ENCODE results near the gene UPF1. TPM values are rescaled to one million over a fixed set of nuclear protein-coding genes. Genes with fewer than 3 reads are reported as not detected.

UPF1 gene
- total and polyA plus RNA-seq, 11 donors: 27.5 to 84.4 (median 38.3) TPM

- intact Hi-C loops (cut with DNase I): loop anchor here in 2 of 10 donors (10.0 kb wide), 1 partner anchor 95 kb away; no protein-coding TSS in a partner anchor
- H3K4me1 ChIP-seq: peaks cover 0 to 19% (median 9%) of the 10 kb centered on the region in 12 donors
- no peaks in the 10 kb centered on the region for H3K9me3 ChIP-seq
- WGBS, 4 donors: 77 to 85% (median 82%) methylated on average over 10 of the region's 10 CpGs
- no peak for ATAC-seq
- no peak for TF ChIP-seq POLR2A (IDR thresholded peaks at IDR 0.05)
- TF ChIP-seq, protein P1, sequence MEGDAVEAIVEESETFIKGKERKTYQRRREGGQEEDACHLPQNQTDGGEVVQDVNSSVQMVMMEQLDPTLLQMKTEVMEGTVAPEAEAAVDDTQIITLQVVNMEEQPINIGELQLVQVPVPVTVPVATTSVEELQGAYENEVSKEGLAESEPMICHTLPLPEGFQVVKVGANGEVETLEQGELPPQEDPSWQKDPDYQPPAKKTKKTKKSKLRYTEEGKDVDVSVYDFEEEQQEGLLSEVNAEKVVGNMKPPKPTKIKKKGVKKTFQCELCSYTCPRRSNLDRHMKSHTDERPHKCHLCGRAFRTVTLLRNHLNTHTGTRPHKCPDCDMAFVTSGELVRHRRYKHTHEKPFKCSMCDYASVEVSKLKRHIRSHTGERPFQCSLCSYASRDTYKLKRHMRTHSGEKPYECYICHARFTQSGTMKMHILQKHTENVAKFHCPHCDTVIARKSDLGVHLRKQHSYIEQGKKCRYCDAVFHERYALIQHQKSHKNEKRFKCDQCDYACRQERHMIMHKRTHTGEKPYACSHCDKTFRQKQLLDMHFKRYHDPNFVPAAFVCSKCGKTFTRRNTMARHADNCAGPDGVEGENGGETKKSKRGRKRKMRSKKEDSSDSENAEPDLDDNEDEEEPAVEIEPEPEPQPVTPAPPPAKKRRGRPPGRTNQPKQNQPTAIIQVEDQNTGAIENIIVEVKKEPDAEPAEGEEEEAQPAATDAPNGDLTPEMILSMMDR (IDR thresholded peaks at IDR 0.05): no peak
- H3K27ac ChIP-seq: no peak overlapping the region
- H3K4me3 ChIP-seq: no peak overlapping the region
- H3K36me3 ChIP-seq: no peaks in the 10 kb centered on the region
- H3K27me3 ChIP-seq: peaks cover 0 to 17% (median 8%) of the 10 kb centered on the region in 9 donors
- DNase-seq: no peak
Observed at GRCh38 chr19:18889949-18890745, 58.4 kb downstream of the UPF1 start.

DNA sequence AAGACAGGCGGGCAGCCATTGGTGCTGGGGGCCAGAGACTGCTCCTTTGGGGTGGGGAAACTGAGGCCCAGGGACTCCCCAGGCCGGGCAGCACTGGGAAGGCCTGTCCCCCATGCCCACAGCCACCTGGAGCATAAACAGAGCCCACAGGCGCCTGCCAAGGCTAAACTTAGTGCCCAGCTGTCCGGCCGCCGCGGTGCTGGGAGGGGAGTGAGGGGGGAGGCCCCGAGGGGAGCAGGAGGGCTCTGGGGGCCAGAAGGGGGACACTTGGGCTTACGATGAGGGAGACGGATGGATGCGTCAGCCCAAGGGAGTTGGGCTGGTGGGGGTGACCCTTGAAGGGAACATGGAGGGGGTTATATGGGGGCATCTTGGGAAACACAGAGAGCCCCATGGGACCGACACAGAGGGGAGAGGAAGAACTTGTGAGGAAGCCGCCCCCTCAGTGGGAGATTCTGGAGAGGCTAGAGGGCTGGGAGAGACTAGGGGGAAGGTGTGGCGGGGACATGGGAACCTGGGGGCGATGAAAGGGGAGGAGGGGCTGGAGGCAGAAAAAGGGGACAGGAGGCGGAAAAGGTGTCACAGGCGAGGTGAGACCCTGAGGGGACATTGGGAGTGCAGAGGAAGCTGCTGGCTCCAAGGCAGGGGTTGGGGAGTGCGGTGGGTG lies 62.0 kb downstream of the UPF1 start:
- H3K4me3 ChIP-seq: no peak overlapping the region
- intact Hi-C loops (cut with DNase I): loop anchor here in 2 of 10 donors (10.0 kb wide), 1 partner anchor 91 kb away; no protein-coding TSS in a partner anchor
- H3K4me1 ChIP-seq: peaks cover 0 to 33% (median 13%) of the 10 kb centered on the region in 12 donors
- TF ChIP-seq POLR2A (IDR thresholded peaks at IDR 0.05): no peak
- TF ChIP-seq, protein P1 (IDR thresholded peaks at IDR 0.05): no peak
- ATAC-seq (peak in 2 of 4 donors; percentile 45 to 51), DNase-seq (peak in 1 of 5 donors; percentile 19)
- H3K36me3 ChIP-seq: peaks cover 0 to 2% (median 0%) of the 10 kb centered on the region in 9 donors
- no peak overlapping the region for H3K27ac ChIP-seq
- H3K27me3 ChIP-seq: peaks cover 0 to 26% (median 12%) of the 10 kb centered on the region in 9 donors
- H3K9me3 ChIP-seq: no peaks in the 10 kb centered on the region
- 31 to 35% (median 33%) methylated on average over 13 to 18 of the region's 18 CpGs for WGBS, 4 donors

DNA sequence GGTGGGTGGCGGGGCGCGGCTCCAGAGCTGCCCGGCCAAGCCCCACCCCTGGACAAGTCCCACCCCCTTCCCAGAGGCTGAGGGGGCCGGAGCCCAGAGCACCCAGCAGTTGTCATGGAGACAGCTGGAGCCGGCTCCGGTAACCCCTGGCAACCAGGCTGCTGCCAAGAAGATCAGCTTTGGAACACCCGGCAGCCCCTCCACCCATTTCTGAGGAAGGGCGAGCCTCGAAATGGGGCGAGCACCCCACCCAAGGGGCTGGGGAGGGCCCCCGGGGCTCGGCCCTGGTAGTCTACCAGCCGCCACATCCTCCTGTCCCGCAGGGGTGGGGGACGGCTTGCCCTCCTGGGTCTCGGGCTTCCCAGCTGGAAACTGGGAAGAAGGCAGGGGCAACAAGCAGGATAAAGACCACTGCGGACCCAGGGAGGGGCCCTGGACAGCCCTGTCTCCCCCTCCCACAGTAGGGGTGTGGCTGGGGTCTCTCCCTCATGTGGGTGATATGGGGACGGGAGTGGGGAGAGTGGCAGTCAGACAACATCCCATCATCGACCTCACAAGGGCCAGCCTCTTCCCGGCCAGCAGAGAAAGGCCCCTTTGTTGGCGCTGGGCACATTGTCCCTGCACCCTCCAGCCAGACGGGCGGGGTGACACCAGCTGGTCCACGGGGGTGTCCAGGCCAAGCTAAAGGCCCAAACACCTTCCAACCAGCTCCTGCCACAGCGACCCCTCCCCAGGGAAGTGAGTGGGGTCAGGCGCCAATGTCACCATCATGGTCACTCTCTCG lies 62.7 kb downstream of the UPF1 start:
- Histone ChIP-seq H3K4me3 (peak overlapping the region in 10 of 12 donors; percentile 31 to 64 (median 54)), H3K27ac (peak overlapping the region in 1 of 12 donors; percentile 22), H3K4me1 (peaks cover 0 to 33% (median 13%) of the 10 kb centered on the region in 12 donors), H3K36me3 (peaks cover 0 to 9% (median 4%) of the 10 kb centered on the region in 9 donors), H3K9me3 (no peaks in the 10 kb centered on the region), H3K27me3 (peaks cover 0 to 26% (median 12%) of the 10 kb centered on the region in 9 donors)
- TF ChIP-seq, protein P1 (IDR thresholded peaks at IDR 0.05): no peak
- TF ChIP-seq POLR2A (IDR thresholded peaks at IDR 0.05): no peak
- DNase-seq (peak in 1 of 5 donors; percentile 50), ATAC-seq (peak in 3 of 4 donors; percentile 3 to 40 (median 16))
- 11 to 15% (median 12%) methylated on average over 17 to 28 of the region's 28 CpGs for WGBS, 4 donors
- intact Hi-C loops (cut with DNase I): loop anchor here in 2 of 10 donors (10.0 kb wide), 1 partner anchor 90 kb away; no protein-coding TSS in a partner anchor

Data from heart left ventricle (tissue), 16 donors.